ENCODE measurements around the gene GLRA1. TPM values are rescaled to one million over a fixed set of nuclear protein-coding genes. Genes with fewer than 3 reads are reported as not detected.
"Not testable (repeated sequence)": the region's sequence is repeated elsewhere in the genome, so short reads cannot be mapped to it uniquely, and the experiment has no call there.

GLRA1 gene
- total RNA-seq, 2 donors from 2014 or later, result not detected

GRCh38 chr5:151896031-151896691 is 28.5 kb downstream of the GLRA1 start:
- H3K9ac ChIP-seq (ENCODE audit: low read depth in 2 of 2, low read length in 2 of 2), result no peak overlapping the region
- no peaks in the 10 kb centered on the region for H3K36me3 ChIP-seq
- no peak for DNase-seq
- no peaks in the 10 kb centered on the region for H3K4me1 ChIP-seq
- no peaks in the 10 kb centered on the region for H3K9me3 ChIP-seq
- intact Hi-C loops (cut with DNase I), result no loop called here
- no peak for TF ChIP-seq CTCF (IDR thresholded peaks at IDR 0.05)
- no peak overlapping the region for H3K27ac ChIP-seq
- H3K27me3 ChIP-seq, result no peaks in the 10 kb centered on the region
- no peak overlapping the region for H3K4me3 ChIP-seq

GRCh38 chr5:151895660-151896030 is 29.0 kb downstream of the GLRA1 start:
- Histone ChIP-seq H3K4me1 (no peaks in the 10 kb centered on the region), H3K27me3 (no peaks in the 10 kb centered on the region), H3K36me3 (no peaks in the 10 kb centered on the region), H3K27ac (no peak overlapping the region), H3K4me3 (no peak overlapping the region), H3K9me3 (no peaks in the 10 kb centered on the region), H3K9ac (ENCODE audit: low read depth in 2 of 2, low read length in 2 of 2) (no peak overlapping the region)
- TF ChIP-seq CTCF (IDR thresholded peaks at IDR 0.05), result no peak
- intact Hi-C loops (cut with DNase I), result no loop called here
- no peak for DNase-seq

- intact Hi-C loops (cut with DNase I); H3K4me3 ChIP-seq; H3K36me3 ChIP-seq; H3K9ac ChIP-seq (ENCODE audit: low read depth in 2 of 2, low read length in 2 of 2); H3K27me3 ChIP-seq; H3K9me3 ChIP-seq; H3K27ac ChIP-seq; H3K4me1 ChIP-seq; DNase-seq: not testable (repeated sequence)
These were observed 31.2 kb downstream of the GLRA1 start for GRCh38 chr5:151893485-151893884.

- H3K4me1 ChIP-seq, result no peaks in the 10 kb centered on the region
- no peak overlapping the region for H3K27ac ChIP-seq
- no peaks in the 10 kb centered on the region for H3K9me3 ChIP-seq
- H3K4me3 ChIP-seq, result no peak overlapping the region
- no peaks in the 10 kb centered on the region for H3K36me3 ChIP-seq
- no peaks in the 10 kb centered on the region for H3K27me3 ChIP-seq
- no peak for TF ChIP-seq CTCF (IDR thresholded peaks at IDR 0.05)
- intact Hi-C loops (cut with DNase I), result no loop called here
- H3K9ac ChIP-seq (ENCODE audit: low read depth in 2 of 2, low read length in 2 of 2), result no peak overlapping the region
- DNase-seq, result no peak
These were observed 32.3 kb downstream of the GLRA1 start for GRCh38 chr5:151892393-151892792.

GRCh38 chr5:151890299-151890698 is 34.4 kb downstream of the GLRA1 start:
- H3K27me3 ChIP-seq, result no peaks in the 10 kb centered on the region
- intact Hi-C loops (cut with DNase I), result no loop called here
- no peaks in the 10 kb centered on the region for H3K4me1 ChIP-seq
- no peak overlapping the region for H3K9ac ChIP-seq (ENCODE audit: low read depth in 2 of 2, low read length in 2 of 2)
- no peak overlapping the region for H3K4me3 ChIP-seq
- no peak for TF ChIP-seq CTCF (IDR thresholded peaks at IDR 0.05)
- no peaks in the 10 kb centered on the region for H3K36me3 ChIP-seq
- no peak for DNase-seq
- no peak overlapping the region for H3K27ac ChIP-seq
- no peaks in the 10 kb centered on the region for H3K9me3 ChIP-seq

GRCh38 chr5:151889614-151890013 is 35.0 kb downstream of the GLRA1 start:
- H3K27ac ChIP-seq, result no peak overlapping the region
- no peak for DNase-seq
- no peaks in the 10 kb centered on the region for H3K9me3 ChIP-seq
- no peak overlapping the region for H3K9ac ChIP-seq (ENCODE audit: low read depth in 2 of 2, low read length in 2 of 2)
- H3K4me1 ChIP-seq, result no peaks in the 10 kb centered on the region
- no peaks in the 10 kb centered on the region for H3K27me3 ChIP-seq
- no peaks in the 10 kb centered on the region for H3K36me3 ChIP-seq
- no peak for TF ChIP-seq CTCF (IDR thresholded peaks at IDR 0.05)
- H3K4me3 ChIP-seq, result no peak overlapping the region
- intact Hi-C loops (cut with DNase I), result no loop called here

All from colonic mucosa (tissue), 4 donors.